ENCODE measurements around the gene CHCHD3. TPM values are rescaled to one million over a fixed set of nuclear protein-coding genes. Genes with fewer than 3 reads are reported as not detected.

The CHCHD3 gene
- total RNA-seq, 2 experiments from 2014 or later = 83.5 to 83.8 TPM

- POLR2A ChIA-PET = no interaction called here
- Histone ChIP-seq H3K4me2 (ENCODE audit: low read length) (no peak overlapping the region), H3K4me1 (ENCODE audit: insufficient read depth, low read length, poor library complexity, severe bottlenecking) (no peaks in the 10 kb centered on the region), H3K79me2 (ENCODE audit: insufficient read depth, low read depth, low read length) (no peaks in the 10 kb centered on the region; the same call in 1 of the 2 replicates), H4K20me1 (ENCODE audit: insufficient read depth, low read length) (no peaks in the 10 kb centered on the region), H2AFZ (ENCODE audit: low read length) (no peak overlapping the region), H3K9me2 (ENCODE audit: insufficient read depth, low read length) (no peaks in the 10 kb centered on the region), H3K9me3 (ENCODE audit: low read length) (0 out of 2 replicates have a peak, but pooled peaks cover 5% of the 10 kb centered on the region), H3K27ac (ENCODE audit: low read depth, low read length, poor library complexity, severe bottlenecking) (no peak overlapping the region), H3K4me3 (ENCODE audit: low read depth, low read length, poor library complexity, severe bottlenecking) (no peak overlapping the region), H3K36me3 (ENCODE audit: insufficient read depth, low read length) (peaks cover 13% of the 10 kb centered on the region; the same call in 1 of the 2 replicates)
- CTCF ChIA-PET (ENCODE audit: unreplicated experiment) = no interaction called here
- DNase-seq (ENCODE audit: low spot score) = no peak
- BruUV-seq (replicated peaks) = no TSS peak
- TF ChIP-seq EZH2phosphoT487 (IDR thresholded peaks at IDR 0.05; ENCODE audit: borderline replicate concordance, low read depth, low read length) = no peak
- TF ChIP-seq CTCF (conservative IDR thresholded peaks at IDR 0.05; ENCODE audit: low read length) = no peak
- intact Hi-C loops (cut with micrococcal nuclease; ENCODE audit: unreplicated experiment) = loop anchor here (5.0 kb wide), 1 partner anchor 299 kb away; no protein-coding TSS in a partner anchor
Measured at GRCh38 chr7:132933072-132933458, 148.8 kb downstream of the CHCHD3 start.

DNA sequence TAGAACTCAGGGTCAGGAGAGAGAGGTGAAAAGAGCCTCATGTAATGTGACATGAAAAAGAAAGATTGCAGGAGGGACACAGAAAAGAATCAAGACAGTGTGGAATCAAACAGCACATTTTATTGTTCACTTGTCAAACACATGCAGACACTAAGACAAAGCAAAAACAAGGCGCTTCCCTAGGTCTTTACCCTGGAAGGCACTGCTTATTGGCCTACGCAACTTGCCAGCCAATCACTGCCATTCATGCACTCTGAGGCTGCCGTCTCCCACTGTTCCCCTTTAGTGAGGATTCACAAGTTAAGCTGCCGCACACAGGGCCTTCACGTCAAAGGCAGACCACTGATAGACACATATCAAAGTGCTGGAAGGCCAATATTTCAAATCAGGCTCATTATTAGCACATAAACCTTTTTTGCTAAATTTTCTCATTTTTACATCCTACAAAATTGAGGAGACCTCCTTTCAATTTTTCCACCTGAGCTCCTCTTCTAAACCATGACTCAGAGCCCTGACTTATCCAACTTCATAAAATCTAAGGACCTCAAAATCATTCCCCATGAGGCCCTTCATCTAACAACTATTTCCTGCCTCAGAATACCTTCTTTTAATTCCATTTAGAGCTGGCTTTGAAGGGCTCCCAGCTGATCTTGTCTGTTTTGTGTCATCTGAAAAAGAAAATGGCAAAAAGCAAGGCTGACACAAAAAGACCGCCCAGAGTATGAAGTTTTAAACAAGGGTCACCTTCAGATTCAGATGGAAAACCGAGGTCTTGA is 149.4 kb downstream of the CHCHD3 start:
- POLR2A ChIA-PET = no interaction called here
- CTCF ChIA-PET (ENCODE audit: unreplicated experiment) = no interaction called here

More for the DNA sequence above, 149.4 kb downstream of the CHCHD3 start:
- Histone ChIP-seq H4K20me1 (ENCODE audit: insufficient read depth, low read length) (no peaks in the 10 kb centered on the region), H3K4me2 (ENCODE audit: low read length) (no peak overlapping the region), H3K4me1 (ENCODE audit: insufficient read depth, low read length, poor library complexity, severe bottlenecking) (no peaks in the 10 kb centered on the region), H3K79me2 (ENCODE audit: insufficient read depth, low read depth, low read length) (no peaks in the 10 kb centered on the region; the same call in 1 of the 2 replicates), H3K9me2 (ENCODE audit: insufficient read depth, low read length) (no peaks in the 10 kb centered on the region), H2AFZ (ENCODE audit: low read length) (no peak overlapping the region), H3K27ac (ENCODE audit: low read depth, low read length, poor library complexity, severe bottlenecking) (no peak overlapping the region), H3K9me3 (ENCODE audit: low read length) (0 out of 2 replicates have a peak, but pooled peaks cover 5% of the 10 kb centered on the region), H3K36me3 (ENCODE audit: insufficient read depth, low read length) (peaks cover 13% of the 10 kb centered on the region; the same call in 1 of the 2 replicates), H3K4me3 (ENCODE audit: low read depth, low read length, poor library complexity, severe bottlenecking) (no peak overlapping the region)
- intact Hi-C loops (cut with micrococcal nuclease; ENCODE audit: unreplicated experiment) = loop anchor here (5.0 kb wide), 1 partner anchor 300 kb away; no protein-coding TSS in a partner anchor
- TF ChIP-seq EZH2phosphoT487 (IDR thresholded peaks at IDR 0.05; ENCODE audit: borderline replicate concordance, low read depth, low read length) (no peak), CTCF (conservative IDR thresholded peaks at IDR 0.05; ENCODE audit: low read length) (no peak)
- no peak for DNase-seq (ENCODE audit: low spot score)
- BruUV-seq (replicated peaks) = no TSS peak
